Activated T-cell treated with anti-CD3 and anti-CD28 coated beads, Interleukin-2, amount 50 U/mL, for 72 hours (primary cell): ENCODE measurements around the gene SHROOM3. TPM values are rescaled to one million over a fixed set of nuclear protein-coding genes. Genes with fewer than 3 reads are reported as not detected.
"Not testable (repeated sequence)": the region's sequence is repeated elsewhere in the genome, so short reads cannot be mapped to it uniquely, and the experiment has no call there.

Experiments
- ATAC-seq, 2 donors: fragments of 150-1000 bp; cut with Tn5 transposase; replicated peaks in 1 of 2; 2 replicates each; pipeline ENCODE4 v1.10.0; 2021; ENCODE audit warnings: moderate library complexity in 2 of 2, mild to moderate bottlenecking in 1 of 2
- DNase-seq, 2 donors: peaks; one replicate each; pipeline ENCODE4 v3.0.0; 2021 to 2022; ENCODE audit warnings: mixed read lengths in 1 of 2
- H3K27ac Mint-ChIP-seq: one replicate; pipeline ENCODE4 v1.8.0; 2022; ENCODE audit warnings: mild to moderate bottlenecking, moderate library complexity, mixed read lengths
- H3K27me3 Mint-ChIP-seq: one replicate; pipeline ENCODE4 v1.8.0; 2022; ENCODE audit warnings: low read depth, mixed read lengths
- H3K36me3 Mint-ChIP-seq, 2 donors: one replicate each; pipeline ENCODE4 v1.8.0; 2022; ENCODE audit warnings: mixed read lengths in 2 of 2, mild to moderate bottlenecking in 1 of 2; ENCODE audit not compliant: insufficient read depth in 2 of 2
- H3K4me1 Mint-ChIP-seq: one replicate; pipeline ENCODE4 v1.8.0; 2022; ENCODE audit warnings: low read depth, mixed read lengths
- H3K4me3 Mint-ChIP-seq, 2 donors: one replicate each; pipeline ENCODE4 v1.8.0; 2022; ENCODE audit warnings: mild to moderate bottlenecking in 2 of 2, mixed read lengths in 2 of 2, moderate library complexity in 2 of 2
- H3K9me3 Mint-ChIP-seq, 2 donors: one replicate each; pipeline ENCODE4 v1.8.0; 2022; ENCODE audit warnings: mixed read lengths in 2 of 2
- total RNA-seq, 2 donors: library from RNA; stranded (reverse); gene quantifications; one replicate each; pipeline ENCODE4 v1.2.3, GENCODE V29; 2022

The SHROOM3 gene
- total RNA-seq, 2 donors from 2014 or later, result 0.09 to 0.10 TPM

DNA sequence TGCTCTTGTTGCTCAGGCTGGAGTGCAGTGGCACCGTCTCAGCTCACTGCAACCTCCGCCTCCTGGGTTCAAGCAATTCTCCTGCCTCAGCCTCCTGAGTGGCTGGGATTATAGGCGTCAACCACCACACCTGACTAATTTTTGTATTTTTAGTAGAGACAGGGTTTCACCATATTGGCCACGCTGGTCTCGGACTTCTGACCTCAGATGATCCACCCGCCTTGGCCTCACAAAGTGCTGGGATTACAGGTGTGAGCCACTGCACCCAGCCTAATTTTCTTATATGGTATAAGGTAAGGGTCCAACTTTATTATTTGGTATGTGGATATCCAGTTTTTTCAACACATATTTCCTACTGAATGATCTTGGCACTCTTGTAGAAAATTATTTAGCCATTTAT lies 19.0 kb downstream of the SHROOM3 start:
- H3K36me3 Mint-ChIP-seq, H3K27ac Mint-ChIP-seq, H3K4me1 Mint-ChIP-seq, H3K9me3 Mint-ChIP-seq, H3K4me3 Mint-ChIP-seq, ATAC-seq, DNase-seq: not testable (repeated sequence)
- H3K27me3 Mint-ChIP-seq, result peaks cover 35% of the 10 kb centered on the region

DNA sequence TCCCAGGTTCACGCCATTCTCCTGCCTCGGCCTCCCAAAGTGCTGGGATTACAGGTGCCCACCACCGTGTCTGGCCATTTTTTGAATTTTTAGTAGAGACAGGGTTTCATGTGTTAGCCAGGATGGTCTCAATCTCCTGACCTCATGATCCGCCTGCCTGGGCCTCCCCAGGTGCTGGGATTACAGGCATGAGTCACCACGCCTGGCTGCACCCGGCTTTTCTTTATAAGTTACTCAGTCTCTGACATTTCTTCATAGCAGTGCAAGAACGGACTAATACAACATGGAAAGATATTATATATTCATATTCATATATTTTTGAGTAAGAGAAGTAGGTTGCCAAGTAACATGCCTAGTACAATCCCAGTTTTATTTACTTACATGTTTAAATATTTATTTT lies 22.9 kb downstream of the SHROOM3 start:
- no peak overlapping the region for H3K4me3 Mint-ChIP-seq
- H3K27me3 Mint-ChIP-seq, result peaks cover 18% of the 10 kb centered on the region
- no peaks in the 10 kb centered on the region for H3K4me1 Mint-ChIP-seq
- ATAC-seq, result no peak
- H3K36me3 Mint-ChIP-seq, result peaks cover 2% of the 10 kb centered on the region in 2 donors
- DNase-seq, result no peak
- no peak overlapping the region for H3K27ac Mint-ChIP-seq
- H3K9me3 Mint-ChIP-seq, result peaks cover 3% of the 10 kb centered on the region in 2 donors

DNA sequence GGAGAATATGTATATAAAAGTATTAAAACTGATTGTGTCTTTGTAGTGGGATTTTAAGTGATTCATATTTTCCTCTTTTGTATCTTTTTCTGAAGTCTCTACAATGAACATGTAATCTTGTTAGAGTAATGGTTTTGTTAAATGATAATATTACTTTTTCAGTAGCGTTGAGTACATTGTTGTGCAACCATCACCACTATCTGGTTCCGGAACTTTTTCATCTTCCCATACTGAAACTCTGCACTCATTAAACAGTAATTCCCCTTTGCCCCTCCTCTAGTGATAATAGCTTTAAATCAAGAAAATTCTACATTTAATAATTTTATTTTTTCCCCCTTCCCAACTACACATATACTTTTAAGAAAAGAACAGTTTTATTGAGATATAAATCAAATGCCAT lies 23.3 kb downstream of the SHROOM3 start:
- no peak overlapping the region for H3K4me3 Mint-ChIP-seq
- H3K4me1 Mint-ChIP-seq, result no peaks in the 10 kb centered on the region
- H3K27ac Mint-ChIP-seq, result no peak overlapping the region
- no peak for DNase-seq
- no peak for ATAC-seq
- peaks cover 6% of the 10 kb centered on the region in 2 donors for H3K36me3 Mint-ChIP-seq
- peaks cover 22% of the 10 kb centered on the region for H3K27me3 Mint-ChIP-seq
- peaks cover 4 to 7% of the 10 kb centered on the region in 2 donors for H3K9me3 Mint-ChIP-seq

DNA sequence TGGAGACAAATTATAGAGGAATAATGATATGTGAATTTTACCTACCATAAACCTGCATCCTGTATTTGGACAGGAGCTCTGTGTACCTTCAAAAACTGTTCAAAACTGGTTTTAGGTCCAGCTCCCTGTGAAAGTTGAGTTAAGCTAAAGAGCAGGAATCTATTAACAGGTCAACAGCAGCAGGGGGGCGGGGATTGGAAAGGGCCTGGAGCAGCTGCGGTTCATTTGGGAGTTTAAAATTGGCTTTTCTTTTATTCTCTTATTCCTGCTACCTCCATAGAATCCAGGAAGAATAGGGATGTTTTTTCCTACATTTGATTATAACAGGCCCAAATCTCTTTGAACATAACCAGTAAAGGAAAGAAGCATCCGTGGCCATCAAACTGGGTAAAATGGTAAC lies 23.8 kb downstream of the SHROOM3 start:
- Mint-ChIP-seq H3K4me3 (no peak overlapping the region), H3K9me3 (peaks cover 4 to 7% of the 10 kb centered on the region in 2 donors), H3K36me3 (peaks cover 6% of the 10 kb centered on the region in 2 donors), H3K27me3 (peaks cover 22% of the 10 kb centered on the region), H3K4me1 (no peaks in the 10 kb centered on the region), H3K27ac (no peak overlapping the region)
- DNase-seq (no peak), ATAC-seq (no peak)

DNA sequence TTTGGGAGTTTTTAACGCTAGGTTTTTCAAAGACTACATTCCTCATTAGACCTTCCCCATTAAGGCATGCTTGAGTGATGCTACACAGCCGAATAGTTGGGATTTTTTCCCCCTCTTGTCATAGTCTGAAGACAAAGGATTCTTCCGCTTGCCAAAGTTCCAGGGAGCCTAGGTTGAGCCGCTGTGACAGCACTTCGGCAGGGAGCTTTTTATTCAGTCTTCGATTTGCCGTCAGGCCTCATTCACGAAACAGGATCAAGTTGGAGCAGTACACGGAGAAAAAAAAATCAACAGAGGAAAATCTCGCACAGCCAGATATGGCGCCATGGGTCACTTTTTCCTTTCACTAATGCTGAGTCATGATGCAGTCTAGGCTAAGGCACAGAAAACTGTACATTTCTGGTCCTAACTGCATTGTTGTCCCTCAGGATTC lies 24.3 kb downstream of the SHROOM3 start:
- Mint-ChIP-seq H3K4me1 (no peaks in the 10 kb centered on the region), H3K4me3 (no peak overlapping the region), H3K9me3 (peaks cover 4 to 7% of the 10 kb centered on the region in 2 donors), H3K36me3 (peaks cover 6% of the 10 kb centered on the region in 2 donors), H3K27me3 (peaks cover 22% of the 10 kb centered on the region), H3K27ac (no peak overlapping the region)
- ATAC-seq (no peak), DNase-seq (no peak)

DNA sequence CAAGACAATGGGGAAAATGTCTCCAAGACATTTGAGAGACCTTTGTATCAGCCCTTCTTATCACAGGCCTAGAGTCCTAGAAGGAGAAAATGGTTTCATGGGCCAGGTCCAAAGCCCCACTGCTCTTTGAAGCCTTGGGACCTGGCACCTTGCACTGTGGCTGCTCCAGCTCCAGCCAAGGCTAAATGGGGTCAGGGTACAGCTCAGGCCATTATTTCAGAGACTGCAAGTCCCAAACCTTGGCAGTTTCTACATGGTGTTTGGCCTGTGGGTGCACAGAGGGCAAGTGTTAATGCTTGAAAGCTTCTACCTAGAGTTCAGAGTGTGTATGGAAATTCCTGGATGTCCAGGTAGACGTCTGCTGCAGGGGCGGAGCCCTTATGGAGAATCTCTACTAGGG lies 28.5 kb downstream of the SHROOM3 start:
- ATAC-seq, result no peak
- Mint-ChIP-seq H3K9me3 (peaks cover 8% of the 10 kb centered on the region in 2 donors), H3K4me1 (no peaks in the 10 kb centered on the region), H3K27ac (no peak overlapping the region), H3K27me3 (peaks cover 15% of the 10 kb centered on the region), H3K4me3 (no peak overlapping the region), H3K36me3 (peaks cover 6 to 8% of the 10 kb centered on the region in 2 donors)
- no peak for DNase-seq

DNA sequence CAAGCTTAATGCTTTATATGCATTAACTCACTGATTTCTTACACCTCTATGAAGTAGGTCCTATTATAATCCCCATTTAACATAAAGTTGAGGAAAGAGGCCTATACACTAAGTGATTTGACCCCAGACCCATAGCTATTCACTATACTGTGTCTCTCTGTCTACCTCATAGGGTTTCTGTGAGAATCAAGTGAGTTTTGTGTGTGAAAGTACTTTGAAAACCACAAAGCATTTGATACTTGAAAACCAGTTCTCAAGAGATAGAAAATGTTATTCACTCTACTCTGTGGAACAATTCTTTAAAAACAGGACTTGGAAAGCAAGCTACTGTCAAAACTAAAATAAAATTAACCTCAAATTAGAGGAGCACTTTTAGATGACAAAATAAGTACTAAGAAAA lies 35.0 kb downstream of the SHROOM3 start:
- no peak overlapping the region for H3K27ac Mint-ChIP-seq
- H3K9me3 Mint-ChIP-seq, result no peaks in the 10 kb centered on the region
- no peaks in the 10 kb centered on the region for H3K36me3 Mint-ChIP-seq
- no peaks in the 10 kb centered on the region for H3K4me1 Mint-ChIP-seq
- H3K4me3 Mint-ChIP-seq, result no peak overlapping the region
- DNase-seq, result no peak
- no peak for ATAC-seq
- no peaks in the 10 kb centered on the region for H3K27me3 Mint-ChIP-seq

DNA sequence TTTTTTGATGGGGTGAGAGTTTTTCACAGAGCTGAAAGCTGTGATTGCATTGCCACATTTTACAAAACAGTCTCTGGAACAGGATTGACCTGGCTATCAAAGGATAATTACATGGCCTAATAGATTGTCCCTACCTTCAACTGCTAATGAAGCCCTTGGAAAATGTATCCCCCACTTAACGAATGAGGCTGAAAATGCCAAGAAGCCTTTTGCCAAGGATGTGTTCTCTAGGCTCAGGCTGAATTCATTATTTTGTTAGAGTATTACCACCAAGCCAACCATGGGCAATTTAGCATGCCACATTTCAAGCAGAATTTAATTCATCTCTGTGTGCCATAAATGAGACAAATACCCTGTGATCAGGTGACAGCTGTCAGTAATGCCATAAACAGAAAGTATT lies 35.5 kb downstream of the SHROOM3 start:
- Mint-ChIP-seq H3K4me3 (no peak overlapping the region), H3K4me1 (no peaks in the 10 kb centered on the region)

DNA sequence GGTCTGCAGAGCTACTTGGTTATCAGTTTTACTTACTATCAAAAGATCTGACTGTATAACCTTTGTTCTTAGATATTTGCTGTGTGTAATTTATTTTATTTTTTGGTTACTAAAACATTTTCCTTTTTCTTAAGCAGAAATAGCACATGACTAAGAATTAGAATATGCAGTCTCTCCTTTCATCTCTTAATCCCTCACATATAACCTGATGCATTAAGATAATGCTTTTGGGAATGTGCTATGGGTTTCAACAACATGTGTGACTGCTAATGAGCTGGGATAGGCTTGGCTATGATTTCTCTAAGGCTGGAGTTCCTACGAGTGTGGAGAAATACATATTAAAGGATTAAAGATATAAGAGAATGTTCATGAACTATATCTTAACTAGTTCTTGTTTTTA lies 41.5 kb downstream of the SHROOM3 start:
- Mint-ChIP-seq H3K27ac (no peak overlapping the region), H3K36me3 (peaks cover 4 to 6% of the 10 kb centered on the region in 2 donors)

More for the DNA sequence above, 35.5 kb downstream of the SHROOM3 start:
- H3K27me3 Mint-ChIP-seq, result no peaks in the 10 kb centered on the region
- H3K27ac Mint-ChIP-seq, result no peak overlapping the region
- ATAC-seq (no peak), DNase-seq (no peak)
- no peaks in the 10 kb centered on the region for H3K9me3 Mint-ChIP-seq
- H3K36me3 Mint-ChIP-seq, result no peaks in the 10 kb centered on the region

DNA sequence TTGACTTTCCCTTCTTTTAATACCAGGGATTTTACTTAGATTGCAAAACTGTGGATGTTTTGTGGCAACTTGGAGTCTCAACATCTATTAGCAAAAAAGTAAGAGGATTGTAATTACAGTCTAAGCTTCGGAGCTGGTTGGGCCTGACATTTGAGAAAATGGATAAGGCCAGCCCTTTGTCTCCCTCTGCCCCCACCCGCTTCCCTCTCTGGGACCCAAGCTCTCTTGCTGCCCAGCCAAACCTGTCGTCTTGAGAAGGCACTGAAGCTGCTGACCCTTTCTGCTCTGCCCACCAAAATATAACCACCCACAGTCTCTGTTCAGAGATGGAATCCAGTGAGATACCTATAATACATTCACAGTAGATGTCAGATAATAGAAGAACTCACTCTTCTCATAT lies 49.6 kb downstream of the SHROOM3 start:
- Mint-ChIP-seq H3K27me3 (peaks cover 7% of the 10 kb centered on the region), H3K4me1 (peaks cover 8% of the 10 kb centered on the region), H3K27ac (no peak overlapping the region), H3K4me3 (no peak overlapping the region), H3K9me3 (peaks cover 6 to 9% of the 10 kb centered on the region in 2 donors), H3K36me3 (peaks cover 4 to 6% of the 10 kb centered on the region in 2 donors)
- no peak for ATAC-seq
- DNase-seq, result no peak

More for the DNA sequence above, 41.5 kb downstream of the SHROOM3 start:
- no peak for ATAC-seq
- peaks cover 18% of the 10 kb centered on the region for H3K27me3 Mint-ChIP-seq
- H3K9me3 Mint-ChIP-seq, result peaks cover 8% of the 10 kb centered on the region in 2 donors
- no peak for DNase-seq
- no peaks in the 10 kb centered on the region for H3K4me1 Mint-ChIP-seq
- no peak overlapping the region for H3K4me3 Mint-ChIP-seq

DNA sequence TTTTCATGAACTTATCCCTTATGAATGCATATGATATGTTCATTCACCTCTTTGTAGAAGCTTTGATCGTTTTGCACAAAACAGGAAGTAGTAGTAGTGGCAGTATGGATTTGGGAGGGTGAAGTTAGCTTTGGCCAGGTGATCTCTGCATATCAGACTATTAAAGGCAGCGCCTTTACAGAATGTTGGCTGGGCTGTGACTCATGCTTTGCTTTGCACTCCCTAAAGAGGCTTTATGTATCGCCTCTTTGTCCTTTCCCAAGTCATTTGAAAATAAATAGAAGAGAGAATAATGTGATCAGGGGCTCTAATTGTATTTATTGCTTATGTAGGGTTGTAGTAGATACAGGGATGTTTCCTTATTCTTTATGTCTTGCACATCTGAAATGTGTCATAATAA lies 50.4 kb downstream of the SHROOM3 start:
- H3K9me3 Mint-ChIP-seq, result peaks cover 5 to 8% of the 10 kb centered on the region in 2 donors
- H3K36me3 Mint-ChIP-seq, result peaks cover 3 to 4% of the 10 kb centered on the region in 2 donors
- H3K27me3 Mint-ChIP-seq, result peaks cover 4% of the 10 kb centered on the region
- ATAC-seq, result no peak
- H3K4me1 Mint-ChIP-seq, result peaks cover 11% of the 10 kb centered on the region
- H3K27ac Mint-ChIP-seq, result no peak overlapping the region
- DNase-seq, result no peak
- H3K4me3 Mint-ChIP-seq, result no peak overlapping the region

DNA sequence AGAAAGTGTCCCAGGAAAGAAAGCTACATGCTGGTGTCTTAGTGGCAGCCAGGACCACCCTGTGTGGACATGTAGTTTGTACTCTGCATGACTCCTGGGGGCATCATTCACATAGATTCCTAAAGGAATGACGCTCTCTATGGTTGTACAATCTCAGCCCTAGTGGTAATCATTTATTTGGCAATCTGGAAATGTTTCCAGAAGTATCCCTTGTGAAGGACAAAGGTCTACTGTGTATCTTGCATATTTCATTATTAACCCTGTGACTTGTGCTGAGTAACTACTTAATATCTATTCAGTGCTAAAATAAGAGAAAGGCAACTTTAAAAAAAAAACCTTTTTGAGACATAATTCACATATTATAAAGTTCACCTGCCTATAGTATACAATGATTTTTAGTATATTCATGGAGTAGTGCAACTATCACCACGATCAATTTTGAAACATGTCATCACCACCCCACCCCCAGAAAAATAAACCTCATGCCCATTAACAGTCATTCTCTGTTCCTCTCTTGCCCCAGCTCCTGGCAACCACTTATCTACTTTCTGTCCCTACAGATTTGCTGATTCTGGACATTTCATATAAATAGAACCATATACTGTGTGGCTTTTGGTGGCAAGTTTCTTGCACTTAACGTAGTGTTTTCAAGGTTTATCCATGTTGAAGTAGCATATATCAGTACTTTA lies 51.7 kb downstream of the SHROOM3 start:
- Mint-ChIP-seq H3K4me3 (no peak overlapping the region), H3K4me1 (peaks cover 11% of the 10 kb centered on the region), H3K9me3 (peaks cover 2 to 5% of the 10 kb centered on the region in 2 donors), H3K36me3 (peaks cover 0 to 2% of the 10 kb centered on the region in 2 donors), H3K27me3 (no peaks in the 10 kb centered on the region), H3K27ac (no peak overlapping the region)
- ATAC-seq (no peak), DNase-seq (no peak)

DNA sequence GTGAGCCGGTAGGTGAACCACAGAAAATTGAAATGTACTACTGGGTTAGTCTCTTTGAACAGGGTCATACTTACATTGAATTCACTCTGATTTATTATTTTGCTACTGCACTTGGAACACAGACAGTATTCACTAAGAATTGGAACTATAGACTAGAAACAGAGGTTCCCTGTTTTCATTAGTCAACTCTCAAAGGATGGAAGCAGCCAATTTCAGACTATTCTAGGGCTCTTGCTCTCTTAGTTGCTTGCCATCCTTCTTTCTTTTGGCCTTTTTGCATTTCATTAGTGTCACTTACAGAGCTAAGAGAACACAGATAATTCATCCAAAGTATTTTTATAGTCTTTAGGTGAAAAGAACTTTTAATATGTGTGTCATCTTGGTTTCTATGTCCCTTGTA lies 52.6 kb downstream of the SHROOM3 start:
- Mint-ChIP-seq H3K27ac (no peak overlapping the region), H3K4me3 (no peak overlapping the region), H3K9me3 (peaks cover 1 to 2% of the 10 kb centered on the region in 2 donors), H3K36me3 (no peaks in the 10 kb centered on the region), H3K27me3 (no peaks in the 10 kb centered on the region), H3K4me1 (peaks cover 11% of the 10 kb centered on the region)
- ATAC-seq, result no peak
- DNase-seq, result no peak

DNA sequence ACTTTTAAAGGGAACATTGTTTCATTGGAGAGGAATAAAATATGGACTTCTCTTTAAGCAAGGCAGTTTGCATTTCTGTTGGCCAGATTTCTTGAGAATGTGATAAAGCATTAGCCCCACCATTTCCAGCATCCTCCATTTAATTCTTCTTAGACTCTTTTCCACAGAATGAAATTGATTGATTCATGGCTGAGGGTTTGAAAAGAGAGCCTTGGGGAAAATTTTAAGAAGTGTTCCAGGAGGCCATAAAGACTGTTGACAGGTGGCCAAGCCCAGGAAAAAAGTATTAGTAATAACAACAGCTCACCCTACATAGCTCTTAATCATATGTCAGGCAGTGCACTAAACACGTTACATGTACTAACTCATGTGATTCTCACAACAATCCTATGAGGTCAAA lies 53.4 kb downstream of the SHROOM3 start:
- no peaks in the 10 kb centered on the region for H3K36me3 Mint-ChIP-seq
- no peak overlapping the region for H3K4me3 Mint-ChIP-seq
- peaks cover 11% of the 10 kb centered on the region for H3K4me1 Mint-ChIP-seq
- H3K27ac Mint-ChIP-seq, result no peak overlapping the region
- ATAC-seq (no peak), DNase-seq (no peak)
- H3K27me3 Mint-ChIP-seq, result no peaks in the 10 kb centered on the region
- H3K9me3 Mint-ChIP-seq, result peaks cover 1 to 2% of the 10 kb centered on the region in 2 donors
